SK-N-SH treated with all-trans-retinoic acid at 6 μM for 48 hours (cell line): ENCODE data around the gene THAP11.

Experiments
- ARNTL ChIP-seq: fragments of 450-650 bp; formaldehyde crosslinking; IDR thresholded peaks from 2 replicates; pipeline ENCODE4 v1.5.0; 2020; ENCODE audit warnings: low read depth, mild to moderate bottlenecking, moderate library complexity, borderline replicate concordance
- CSDC2 ChIP-seq: fragments of 250-450 bp; sonication (Bioruptor Pico); IDR thresholded peaks from 2 replicates; pipeline ENCODE4 v1.5.0; 2020; ENCODE audit warnings: mild to moderate bottlenecking, moderate library complexity
- TF ChIP-seq, protein P1 (sequence below): fragments of 250-450 bp; sonication (Bioruptor Pico); IDR thresholded peaks from 2 replicates; pipeline ENCODE4 v1.5.1; 2020; ENCODE audit warnings: low read depth, mild to moderate bottlenecking, moderate library complexity

- TF ChIP-seq, protein P1, sequence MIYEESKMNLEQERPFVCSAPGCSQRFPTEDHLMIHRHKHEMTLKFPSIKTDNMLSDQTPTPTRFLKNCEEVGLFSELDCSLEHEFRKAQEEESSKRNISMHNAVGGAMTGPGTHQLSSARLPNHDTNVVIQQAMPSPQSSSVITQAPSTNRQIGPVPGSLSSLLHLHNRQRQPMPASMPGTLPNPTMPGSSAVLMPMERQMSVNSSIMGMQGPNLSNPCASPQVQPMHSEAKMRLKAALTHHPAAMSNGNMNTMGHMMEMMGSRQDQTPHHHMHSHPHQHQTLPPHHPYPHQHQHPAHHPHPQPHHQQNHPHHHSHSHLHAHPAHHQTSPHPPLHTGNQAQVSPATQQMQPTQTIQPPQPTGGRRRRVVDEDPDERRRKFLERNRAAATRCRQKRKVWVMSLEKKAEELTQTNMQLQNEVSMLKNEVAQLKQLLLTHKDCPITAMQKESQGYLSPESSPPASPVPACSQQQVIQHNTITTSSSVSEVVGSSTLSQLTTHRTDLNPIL = no peak
- TF ChIP-seq CSDC2 (CRISPR knock-in tag) (no peak), ARNTL (CRISPR knock-in tag) (no peak)
Observed at GRCh38 chr16:67825119-67825518, 17.0 kb upstream of the THAP11 start.
